ENCODE results near the gene TJAP1.

TJAP1 gene

GRCh38 chr6:43499028-43499815, 21.9 kb downstream of the TJAP1 start:
- H3K36me3 ChIP-seq (ENCODE audit: insufficient read depth, low read length), result peaks cover 40% of the 10 kb centered on the region; the same call in 1 of the 2 replicates

GRCh38 chr6:43500921-43501320, 23.6 kb downstream of the TJAP1 start:
- no peak overlapping the region for H3K9ac ChIP-seq (ENCODE audit: insufficient read length)
- no peaks in the 10 kb centered on the region for H3K9me3 ChIP-seq (ENCODE audit: low read depth, low read length)
- peaks cover 40% of the 10 kb centered on the region; the same call in 1 of the 2 replicates for H3K36me3 ChIP-seq (ENCODE audit: insufficient read depth, low read length)
- no peak for TF ChIP-seq POLR2AphosphoS5 (IDR thresholded peaks at IDR 0.05; ENCODE audit: borderline replicate concordance, low read depth, low read length)
- no peak for TF ChIP-seq EZH2 (IDR thresholded peaks at IDR 0.05)
- no peak for TF ChIP-seq FOXP2 (optimal IDR thresholded peaks at IDR 0.05; ENCODE audit: control extremely low read depth, extremely low read length, insufficient read depth)
- no peak for DNase-seq (ENCODE audit: low read depth, low spot score)
- H3K27ac ChIP-seq, result no peak overlapping the region
- no peak overlapping the region for H3K4me3 ChIP-seq

More at GRCh38 chr6:43499028-43499815, 21.9 kb downstream of the TJAP1 start:
- H3K4me3 ChIP-seq, result no peak overlapping the region
- TF ChIP-seq FOXP2 (optimal IDR thresholded peaks at IDR 0.05; ENCODE audit: control extremely low read depth, extremely low read length, insufficient read depth) (no peak), EZH2 (IDR thresholded peaks at IDR 0.05) (no peak), POLR2AphosphoS5 (IDR thresholded peaks at IDR 0.05; ENCODE audit: borderline replicate concordance, low read depth, low read length) (no peak)
- H3K27ac ChIP-seq, result no peak overlapping the region
- DNase-seq (ENCODE audit: low read depth, low spot score), result no peak
- H3K9me3 ChIP-seq (ENCODE audit: low read depth, low read length), result no peaks in the 10 kb centered on the region
- H3K9ac ChIP-seq (ENCODE audit: insufficient read length), result no peak overlapping the region

- no peak overlapping the region for H3K27ac ChIP-seq
- no peak overlapping the region for H3K9ac ChIP-seq (ENCODE audit: insufficient read length)
- TF ChIP-seq POLR2AphosphoS5 (IDR thresholded peaks at IDR 0.05; ENCODE audit: borderline replicate concordance, low read depth, low read length) (no peak), EZH2 (IDR thresholded peaks at IDR 0.05) (no peak), FOXP2 (optimal IDR thresholded peaks at IDR 0.05; ENCODE audit: control extremely low read depth, extremely low read length, insufficient read depth) (no peak)
- peaks cover 38% of the 10 kb centered on the region; the same call in 1 of the 2 replicates for H3K36me3 ChIP-seq (ENCODE audit: insufficient read depth, low read length)
- no peak overlapping the region for H3K4me3 ChIP-seq
- no peak for DNase-seq (ENCODE audit: low read depth, low spot score)
- no peaks in the 10 kb centered on the region for H3K9me3 ChIP-seq (ENCODE audit: low read depth, low read length)
Measured at GRCh38 chr6:43502666-43503065, 25.3 kb downstream of the TJAP1 start.

GRCh38 chr6:43503443-43503842, 26.1 kb downstream of the TJAP1 start:
- Histone ChIP-seq H3K27ac (no peak overlapping the region), H3K9ac (ENCODE audit: insufficient read length) (no peak overlapping the region), H3K9me3 (ENCODE audit: low read depth, low read length) (no peaks in the 10 kb centered on the region), H3K4me3 (no peak overlapping the region), H3K36me3 (ENCODE audit: insufficient read depth, low read length) (peaks cover 33% of the 10 kb centered on the region; the same call in 1 of the 2 replicates)
- DNase-seq (ENCODE audit: low read depth, low spot score), result no peak
- TF ChIP-seq EZH2 (IDR thresholded peaks at IDR 0.05) (no peak), FOXP2 (optimal IDR thresholded peaks at IDR 0.05; ENCODE audit: control extremely low read depth, extremely low read length, insufficient read depth) (no peak), POLR2AphosphoS5 (IDR thresholded peaks at IDR 0.05; ENCODE audit: borderline replicate concordance, low read depth, low read length) (no peak)

- Histone ChIP-seq H3K9ac (ENCODE audit: insufficient read length) (no peak overlapping the region), H3K36me3 (ENCODE audit: insufficient read depth, low read length) (peaks cover 18% of the 10 kb centered on the region; the same call in 1 of the 2 replicates), H3K4me3 (no peak overlapping the region), H3K27ac (no peak overlapping the region), H3K9me3 (ENCODE audit: low read depth, low read length) (no peaks in the 10 kb centered on the region)
- TF ChIP-seq FOXP2 (optimal IDR thresholded peaks at IDR 0.05; ENCODE audit: control extremely low read depth, extremely low read length, insufficient read depth) (no peak), EZH2 (IDR thresholded peaks at IDR 0.05) (no peak)
- no peak for DNase-seq (ENCODE audit: low read depth, low spot score)
Measured at GRCh38 chr6:43504756-43505593, 27.6 kb downstream of the TJAP1 start.

GRCh38 chr6:43505718-43506117, 28.3 kb downstream of the TJAP1 start:
- no peaks in the 10 kb centered on the region for H3K9me3 ChIP-seq (ENCODE audit: low read depth, low read length)
- H3K4me3 ChIP-seq, result no peak overlapping the region
- TF ChIP-seq FOXP2 (optimal IDR thresholded peaks at IDR 0.05; ENCODE audit: control extremely low read depth, extremely low read length, insufficient read depth), result no peak
- no peak for DNase-seq (ENCODE audit: low read depth, low spot score)
- peaks cover 11% of the 10 kb centered on the region; the same call in 1 of the 2 replicates for H3K36me3 ChIP-seq (ENCODE audit: insufficient read depth, low read length)
- no peak overlapping the region for H3K9ac ChIP-seq (ENCODE audit: insufficient read length)
- no peak overlapping the region for H3K27ac ChIP-seq

GRCh38 chr6:43506171-43506570, 28.8 kb downstream of the TJAP1 start:
- Histone ChIP-seq H3K9me3 (ENCODE audit: low read depth, low read length) (no peaks in the 10 kb centered on the region), H3K4me3 (no peak overlapping the region), H3K36me3 (ENCODE audit: insufficient read depth, low read length) (peaks cover 7% of the 10 kb centered on the region; the same call in 1 of the 2 replicates), H3K9ac (ENCODE audit: insufficient read length) (no peak overlapping the region), H3K27ac (no peak overlapping the region)
- DNase-seq (ENCODE audit: low read depth, low spot score), result no peak
- no peak for TF ChIP-seq POLR2AphosphoS5 (IDR thresholded peaks at IDR 0.05; ENCODE audit: borderline replicate concordance, low read depth, low read length)

GRCh38 chr6:43506667-43507471, 29.5 kb downstream of the TJAP1 start:
- Histone ChIP-seq H3K27ac (no peak overlapping the region), H3K9ac (ENCODE audit: insufficient read length) (no peak overlapping the region), H3K36me3 (ENCODE audit: insufficient read depth, low read length) (peaks cover 9% of the 10 kb centered on the region; the same call in 1 of the 2 replicates), H3K4me3 (no peak overlapping the region), H3K9me3 (ENCODE audit: low read depth, low read length) (no peaks in the 10 kb centered on the region)
- TF ChIP-seq POLR2AphosphoS5 (IDR thresholded peaks at IDR 0.05; ENCODE audit: borderline replicate concordance, low read depth, low read length) (0 out of 2 replicates have a peak, but pooled peaks have one; percentile 29), EZH2 (IDR thresholded peaks at IDR 0.05) (no peak), FOXP2 (optimal IDR thresholded peaks at IDR 0.05; ENCODE audit: control extremely low read depth, extremely low read length, insufficient read depth) (no peak)
- DNase-seq (ENCODE audit: low read depth, low spot score), result peak; percentile 51
